GM21786 (cell line): ENCODE results near the gene CARD9.
"Not testable (repeated sequence)": the region's sequence is repeated elsewhere in the genome, so short reads cannot be mapped to it uniquely, and the experiment has no call there.

Experiments
- ATAC-seq: cut with Tn5 transposase; IDR thresholded peaks from one replicate; pipeline ENCODE4 v1.9.1; 2021; ENCODE audit not compliant: unreplicated experiment

The CARD9 gene

GRCh38 chr9:136364942-136365774 is 8.3 kb downstream of the CARD9 start:
- ATAC-seq: no peak

GRCh38 chr9:136363949-136364748 is 9.3 kb downstream of the CARD9 start:
- ATAC-seq: no peak

GRCh38 chr9:136363106-136363948 is 10.1 kb downstream of the CARD9 start, which contains the start of gene DNLZ:
Gene DNLZ (minus strand): TSS chr9:136363744. CDS start chr9:136363714, 30 bp downstream.
- peak; percentile 84 for ATAC-seq

GRCh38 chr9:136362450-136362784 is 11.1 kb downstream of the CARD9 start:
- ATAC-seq: no peak

- ATAC-seq: no peak
These were observed 11.6 kb downstream of the CARD9 start for GRCh38 chr9:136361754-136362449.

- no peak for ATAC-seq
These were observed 12.3 kb downstream of the CARD9 start for GRCh38 chr9:136361047-136361753.

GRCh38 chr9:136359774-136360718 is 13.4 kb downstream of the CARD9 start:
- no peak for ATAC-seq

- no peak for ATAC-seq
These were observed 14.6 kb downstream of the CARD9 start for GRCh38 chr9:136358888-136359287.

GRCh38 chr9:136358016-136358415 is 15.5 kb downstream of the CARD9 start:
- ATAC-seq: no peak

GRCh38 chr9:136357202-136357725 is 16.2 kb downstream of the CARD9 start:
- no peak for ATAC-seq

- no peak for ATAC-seq
These were observed 17.6 kb downstream of the CARD9 start for GRCh38 chr9:136355616-136356557.

- ATAC-seq: no peak
These were observed 18.8 kb downstream of the CARD9 start for GRCh38 chr9:136354592-136355085.

GRCh38 chr9:136353757-136354488 is 19.5 kb downstream of the CARD9 start:
- ATAC-seq: no peak

GRCh38 chr9:136353088-136353487 is 20.4 kb downstream of the CARD9 start:
- ATAC-seq: no peak

- no peak for ATAC-seq
These were observed 20.8 kb downstream of the CARD9 start for GRCh38 chr9:136352682-136353081.

GRCh38 chr9:136351868-136352267 is 21.6 kb downstream of the CARD9 start:
- not testable (repeated sequence) for ATAC-seq
